ENCODE data around the gene TTC19. TPM values are rescaled to one million over a fixed set of nuclear protein-coding genes. Genes with fewer than 3 reads are reported as not detected.

Gene TTC19
- total RNA-seq, 6 donors from 2014 or later: 33.2 to 229 (median 92.9) TPM

DNA sequence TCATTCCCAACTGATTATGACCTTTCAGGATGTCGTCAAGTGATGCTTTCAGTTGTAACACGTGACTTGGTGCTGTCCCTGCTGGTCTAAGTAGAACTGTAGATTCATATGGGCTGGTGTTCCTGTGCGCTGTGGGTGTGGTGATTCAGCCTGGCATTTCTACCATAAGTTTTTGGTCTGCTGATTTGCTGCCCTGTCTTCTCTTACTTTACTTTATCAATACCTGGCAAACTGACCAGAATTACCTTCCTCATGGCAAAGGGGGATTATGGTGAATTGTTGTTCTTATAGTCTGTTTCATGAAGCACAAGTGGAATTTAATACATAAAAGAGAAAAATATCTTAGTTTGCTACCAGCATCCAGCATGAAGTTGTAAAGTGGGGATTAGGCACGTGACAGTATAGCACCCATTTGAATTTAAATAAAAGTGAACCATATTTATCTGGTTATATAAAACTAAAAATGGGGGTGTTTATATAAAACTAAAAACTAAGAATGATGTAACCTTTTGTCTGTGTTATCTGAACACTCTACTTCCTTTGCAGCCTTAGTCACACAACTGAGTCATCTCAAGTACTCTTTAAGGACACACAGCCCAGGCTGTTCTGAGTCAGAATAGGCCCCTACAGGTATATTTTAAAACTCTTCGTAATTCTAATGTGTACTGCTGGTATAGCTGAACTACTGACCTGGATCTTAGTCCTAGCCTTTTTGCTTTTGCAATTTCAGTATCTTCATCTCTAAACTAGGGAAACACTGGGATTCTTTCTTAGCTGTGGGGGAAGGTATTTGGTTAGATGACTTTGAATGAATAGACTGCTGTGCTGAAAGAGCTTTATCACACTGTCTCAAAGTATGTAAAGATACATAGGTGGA is 28.3 kb downstream of the TTC19 start:
- Histone ChIP-seq H3K4me1 (peaks cover 0 to 11% (median 10%) of the 10 kb centered on the region in 4 donors), H3K36me3 (peaks cover 30 to 91% (median 60%) of the 10 kb centered on the region in 4 donors), H3K27ac (peak overlapping the region; percentile 60 to 81 (median 66)), H3K27me3 (no peaks in the 10 kb centered on the region), H3K4me3 (no peak overlapping the region), H3K9me3 (no peaks in the 10 kb centered on the region)
- DNase-seq (peak in 1 of 2 donors; percentile 45), ATAC-seq (ENCODE audit: low FRiP score in 2 of 2) (peak; percentile 88 to 89)
- no peak for TF ChIP-seq POLR2A (IDR thresholded peaks at IDR 0.05)
- TF ChIP-seq, protein P1, sequence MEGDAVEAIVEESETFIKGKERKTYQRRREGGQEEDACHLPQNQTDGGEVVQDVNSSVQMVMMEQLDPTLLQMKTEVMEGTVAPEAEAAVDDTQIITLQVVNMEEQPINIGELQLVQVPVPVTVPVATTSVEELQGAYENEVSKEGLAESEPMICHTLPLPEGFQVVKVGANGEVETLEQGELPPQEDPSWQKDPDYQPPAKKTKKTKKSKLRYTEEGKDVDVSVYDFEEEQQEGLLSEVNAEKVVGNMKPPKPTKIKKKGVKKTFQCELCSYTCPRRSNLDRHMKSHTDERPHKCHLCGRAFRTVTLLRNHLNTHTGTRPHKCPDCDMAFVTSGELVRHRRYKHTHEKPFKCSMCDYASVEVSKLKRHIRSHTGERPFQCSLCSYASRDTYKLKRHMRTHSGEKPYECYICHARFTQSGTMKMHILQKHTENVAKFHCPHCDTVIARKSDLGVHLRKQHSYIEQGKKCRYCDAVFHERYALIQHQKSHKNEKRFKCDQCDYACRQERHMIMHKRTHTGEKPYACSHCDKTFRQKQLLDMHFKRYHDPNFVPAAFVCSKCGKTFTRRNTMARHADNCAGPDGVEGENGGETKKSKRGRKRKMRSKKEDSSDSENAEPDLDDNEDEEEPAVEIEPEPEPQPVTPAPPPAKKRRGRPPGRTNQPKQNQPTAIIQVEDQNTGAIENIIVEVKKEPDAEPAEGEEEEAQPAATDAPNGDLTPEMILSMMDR (IDR thresholded peaks at IDR 0.05): peak in 1 of 6 experiments; percentile 35
- TF ChIP-seq POLR2AphosphoS5 (IDR thresholded peaks at IDR 0.05): no peak
- peak in 2 of 4 donors; percentile 14 to 51 for TF ChIP-seq EP300 (IDR thresholded peaks at IDR 0.05)
- WGBS, 2 donors: 66 to 69% methylated on average over 5 of the region's 5 CpGs

DNA sequence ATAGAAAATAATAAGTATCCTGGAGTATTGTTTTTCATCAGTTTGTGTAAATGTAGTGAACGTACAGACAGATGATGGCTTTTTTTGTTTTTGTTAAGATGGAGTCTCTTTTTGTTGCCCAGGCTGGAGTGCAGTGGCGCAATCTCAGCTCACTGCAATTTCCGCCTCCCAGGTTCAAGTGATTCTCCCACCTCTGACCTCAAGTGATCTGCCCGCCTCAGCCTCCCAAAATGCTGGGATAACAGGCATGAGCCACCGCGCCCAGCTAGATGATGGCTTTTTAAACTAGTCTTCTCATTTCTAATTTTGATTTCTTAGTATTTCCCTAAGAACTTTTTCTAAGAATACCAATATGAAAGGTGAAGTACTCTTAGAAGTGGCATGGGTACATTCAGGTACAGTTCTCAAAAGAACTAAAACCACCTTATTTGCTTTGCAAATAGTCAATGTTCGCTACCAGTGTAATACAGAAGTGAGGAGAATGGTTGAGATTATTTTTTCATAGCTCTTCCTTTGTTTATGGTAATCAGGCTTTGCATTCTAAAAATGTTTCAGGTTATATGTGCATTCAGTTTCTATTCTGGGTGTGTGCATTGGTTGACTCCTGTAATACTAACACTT is 34.2 kb downstream of the TTC19 start:
- Histone ChIP-seq H3K36me3 (peaks cover 16 to 98% (median 67%) of the 10 kb centered on the region in 4 donors), H3K27ac (no peak overlapping the region), H3K27me3 (no peaks in the 10 kb centered on the region), H3K4me1 (no peaks in the 10 kb centered on the region), H3K4me3 (no peak overlapping the region), H3K9me3 (no peaks in the 10 kb centered on the region)
- no peak for TF ChIP-seq POLR2A (IDR thresholded peaks at IDR 0.05)
- DNase-seq (peak in 1 of 2 donors; percentile 54), ATAC-seq (ENCODE audit: low FRiP score in 2 of 2) (no peak)
- 76 to 83% methylated on average over 7 of the region's 7 CpGs for WGBS, 2 donors

DNA sequence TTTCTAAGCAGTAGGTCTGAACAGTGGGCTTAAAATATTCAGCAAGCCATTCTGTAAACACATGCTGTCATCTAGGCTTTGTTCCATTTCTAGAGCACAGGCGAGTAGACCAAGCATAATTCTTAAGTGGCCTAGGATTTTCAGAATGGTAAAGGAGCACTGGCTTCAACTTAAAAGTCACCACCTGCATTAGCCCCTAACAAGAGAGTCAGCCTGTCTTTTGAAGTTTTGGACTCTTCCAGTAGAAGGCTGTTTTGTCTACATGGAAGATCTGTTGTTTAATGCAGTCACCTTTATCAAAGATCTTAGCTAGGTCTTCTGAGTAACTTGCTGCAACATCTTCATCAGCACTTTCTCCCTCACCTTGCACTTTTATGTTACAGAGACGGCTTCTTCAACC is 36.6 kb downstream of the TTC19 start:
- TF ChIP-seq POLR2AphosphoS5 (IDR thresholded peaks at IDR 0.05): no peak
- TF ChIP-seq, protein P1 (IDR thresholded peaks at IDR 0.05): no peak
- no peak for TF ChIP-seq POLR2A (IDR thresholded peaks at IDR 0.05)
- no peak for TF ChIP-seq EP300 (IDR thresholded peaks at IDR 0.05)
- Histone ChIP-seq H3K27ac (peak overlapping the region in 1 of 4 donors; percentile 30), H3K36me3 (peaks cover 16 to 98% (median 63%) of the 10 kb centered on the region in 4 donors), H3K4me3 (no peak overlapping the region), H3K4me1 (no peaks in the 10 kb centered on the region), H3K27me3 (no peaks in the 10 kb centered on the region), H3K9me3 (no peaks in the 10 kb centered on the region)
- no peak for DNase-seq
- no peak for ATAC-seq (ENCODE audit: low FRiP score in 2 of 2)
- WGBS, 2 donors: 92 to 97% methylated on average over 2 of the region's 2 CpGs

DNA sequence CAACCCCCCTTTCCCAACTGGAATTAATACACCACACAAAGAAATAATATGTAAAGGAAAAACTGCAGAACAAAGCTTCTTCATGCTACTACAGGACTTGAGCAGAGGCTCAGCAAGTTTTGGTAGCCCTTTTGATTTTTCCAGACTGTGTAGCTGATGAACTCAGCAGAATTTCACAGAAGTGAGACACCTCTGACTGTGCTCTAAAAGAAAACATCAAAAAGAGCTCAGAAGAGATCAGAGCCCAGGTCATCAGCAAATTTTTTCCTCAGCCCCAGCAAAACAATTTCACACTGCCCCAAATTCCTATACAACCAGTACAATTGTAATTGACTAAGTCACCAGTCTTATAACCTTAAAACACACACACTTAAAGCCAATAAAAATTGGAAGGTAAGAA is 38.0 kb downstream of the TTC19 start:
- TF ChIP-seq POLR2AphosphoS5 (IDR thresholded peaks at IDR 0.05): no peak
- TF ChIP-seq POLR2A (IDR thresholded peaks at IDR 0.05): no peak
- TF ChIP-seq, protein P1 (IDR thresholded peaks at IDR 0.05): no peak
- TF ChIP-seq EP300 (IDR thresholded peaks at IDR 0.05): no peak
- ATAC-seq (ENCODE audit: low FRiP score in 2 of 2): no peak
- Histone ChIP-seq H3K4me1 (no peaks in the 10 kb centered on the region), H3K27me3 (no peaks in the 10 kb centered on the region), H3K4me3 (no peak overlapping the region), H3K27ac (no peak overlapping the region), H3K9me3 (no peaks in the 10 kb centered on the region), H3K36me3 (peaks cover 13 to 98% (median 62%) of the 10 kb centered on the region in 4 donors)
- no peak for DNase-seq

DNA sequence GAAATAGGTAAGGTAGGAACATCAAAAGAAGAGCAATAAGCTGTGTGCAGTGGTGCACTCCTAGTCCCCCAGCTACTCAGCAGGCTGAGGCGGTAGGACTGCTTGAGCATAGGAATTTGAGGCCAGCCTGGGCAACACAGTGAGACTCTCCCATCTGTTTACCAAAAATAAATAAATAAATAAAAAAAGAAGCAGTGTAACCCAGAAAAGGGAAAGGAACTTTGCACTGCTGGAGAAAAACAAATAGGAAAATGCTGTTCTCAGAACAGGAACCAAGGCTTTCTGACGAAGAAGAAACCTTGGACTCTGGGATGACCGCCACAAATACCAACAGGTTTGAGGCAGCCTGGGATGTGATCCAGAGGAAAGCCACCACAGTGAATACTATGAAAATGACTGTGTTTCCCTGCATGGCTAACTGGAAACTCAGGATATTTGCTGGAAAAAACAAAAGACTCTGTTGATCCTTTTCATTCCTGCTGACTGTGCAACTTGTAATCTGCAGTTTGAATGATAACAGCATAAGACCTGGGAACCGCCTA is 41.2 kb downstream of the TTC19 start:
- no peak overlapping the region for H3K4me3 ChIP-seq
- no peak for DNase-seq

More for the DNA sequence above, 41.2 kb downstream of the TTC19 start:
- WGBS, 2 donors: 86 to 87% methylated on average over 4 of the region's 4 CpGs
- Histone ChIP-seq H3K27me3 (no peaks in the 10 kb centered on the region), H3K27ac (peak overlapping the region in 1 of 4 donors; percentile 27), H3K4me1 (no peaks in the 10 kb centered on the region), H3K9me3 (no peaks in the 10 kb centered on the region), H3K36me3 (peaks cover 4 to 99% (median 58%) of the 10 kb centered on the region in 4 donors)
- ATAC-seq (ENCODE audit: low FRiP score in 2 of 2): peak in 1 of 2 donors; percentile 47
- TF ChIP-seq POLR2A (IDR thresholded peaks at IDR 0.05): no peak
- TF ChIP-seq, protein P1 (IDR thresholded peaks at IDR 0.05): no peak
- TF ChIP-seq EP300 (IDR thresholded peaks at IDR 0.05): no peak
- TF ChIP-seq POLR2AphosphoS5 (IDR thresholded peaks at IDR 0.05): no peak

Data from upper lobe of left lung (tissue), 6 donors.